Umbilical cord (tissue), 2 donors: ENCODE measurements around the gene CTNND2. TPM values are rescaled to one million over a fixed set of nuclear protein-coding genes. Genes with fewer than 3 reads are reported as not detected.

ENCODE experiments used
- DNase-seq: peaks from one replicate; pipeline ENCODE4 v3.0.0-alpha.2; 2015; ENCODE audit warnings: low spot score
- total RNA-seq: library from RNA; depleted of rRNA; stranded (reverse); fragments of >200 nt; gene quantifications from one replicate; pipeline ENCODE4 v1.2.3, GENCODE V29; 2014; ENCODE audit warnings: low replicate concordance; ENCODE audit not compliant: insufficient read depth

Gene CTNND2
- total RNA-seq, 1 donor from 2014 or later = 8.7 TPM

- no peak for DNase-seq
These were observed 723.4 kb downstream of the CTNND2 start for GRCh38 chr5:11180890-11181289.

DNA sequence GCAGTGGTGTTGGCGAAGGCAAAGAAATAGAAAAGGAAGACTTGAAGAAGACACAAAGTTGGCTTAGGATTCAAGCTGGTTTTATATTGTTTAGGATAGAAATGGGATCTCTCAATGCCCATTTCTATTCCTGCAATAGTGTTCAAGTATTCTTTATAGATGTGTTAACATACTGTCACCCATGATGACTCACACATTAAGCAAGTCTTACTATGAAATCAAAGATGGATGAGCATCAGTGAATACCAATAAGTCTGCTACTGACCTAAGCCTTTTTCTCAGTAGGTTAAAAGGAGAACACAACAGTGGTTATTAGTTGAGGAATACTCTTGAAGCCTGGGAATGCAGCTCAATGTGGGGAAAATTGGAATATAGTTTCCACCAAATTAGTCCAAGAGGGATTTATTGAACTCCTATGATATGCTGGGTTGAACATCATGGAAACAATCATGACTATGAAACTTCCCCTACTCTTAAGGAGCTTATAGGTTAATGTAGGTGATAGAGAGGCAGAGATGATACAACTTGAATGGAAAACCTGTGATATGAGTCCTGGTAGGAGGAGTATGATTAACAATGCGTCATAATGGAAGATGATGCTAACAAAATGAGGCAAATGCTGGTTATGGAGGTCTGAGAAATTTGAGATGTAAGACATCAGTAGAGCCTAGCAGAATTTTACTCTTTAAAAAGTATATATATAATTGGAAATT lies 726.1 kb downstream of the CTNND2 start:
- no peak for DNase-seq

DNA sequence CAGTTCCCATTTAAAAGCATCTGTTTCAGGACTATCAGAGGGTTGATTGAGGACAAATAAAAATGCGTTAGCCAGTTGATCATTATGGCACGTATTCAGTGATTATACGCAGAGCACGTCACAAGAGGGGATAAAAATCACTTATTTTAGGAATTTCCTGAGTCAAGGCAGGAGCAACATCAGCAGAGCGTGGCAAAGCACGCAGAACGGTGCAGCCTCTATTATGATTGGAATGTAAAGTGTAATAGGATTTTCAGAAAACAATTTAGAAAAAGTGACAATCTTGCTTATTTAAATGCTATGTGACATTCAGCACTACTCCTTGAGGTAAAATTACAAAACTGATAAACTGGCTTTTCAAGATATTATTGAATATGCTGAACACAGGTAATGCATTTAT lies 729.7 kb downstream of the CTNND2 start:
- DNase-seq = no peak

GRCh38 chr5:11172484-11172883 lies 731.8 kb downstream of the CTNND2 start:
- DNase-seq = no peak

DNA sequence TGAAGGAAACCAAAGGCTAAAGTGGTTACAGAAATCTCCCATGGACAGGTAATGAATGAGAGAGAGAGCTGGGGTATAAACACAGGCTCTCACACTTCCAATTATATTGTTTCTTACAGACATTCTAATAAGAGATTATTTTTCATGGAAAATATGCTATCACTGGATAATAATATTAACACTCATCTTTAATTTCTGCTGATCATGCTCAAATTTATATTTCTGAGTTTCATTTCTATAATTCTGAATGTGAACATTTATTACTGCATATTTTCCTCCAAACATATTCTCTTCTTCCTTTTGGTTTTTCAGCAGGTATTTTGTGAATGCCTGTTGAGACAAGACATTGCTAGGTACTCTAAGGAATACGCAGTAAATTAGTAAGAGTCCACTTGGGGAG lies 733.0 kb downstream of the CTNND2 start:
- no peak for DNase-seq

GRCh38 chr5:11166923-11167322 lies 737.3 kb downstream of the CTNND2 start:
- DNase-seq = no peak

DNA sequence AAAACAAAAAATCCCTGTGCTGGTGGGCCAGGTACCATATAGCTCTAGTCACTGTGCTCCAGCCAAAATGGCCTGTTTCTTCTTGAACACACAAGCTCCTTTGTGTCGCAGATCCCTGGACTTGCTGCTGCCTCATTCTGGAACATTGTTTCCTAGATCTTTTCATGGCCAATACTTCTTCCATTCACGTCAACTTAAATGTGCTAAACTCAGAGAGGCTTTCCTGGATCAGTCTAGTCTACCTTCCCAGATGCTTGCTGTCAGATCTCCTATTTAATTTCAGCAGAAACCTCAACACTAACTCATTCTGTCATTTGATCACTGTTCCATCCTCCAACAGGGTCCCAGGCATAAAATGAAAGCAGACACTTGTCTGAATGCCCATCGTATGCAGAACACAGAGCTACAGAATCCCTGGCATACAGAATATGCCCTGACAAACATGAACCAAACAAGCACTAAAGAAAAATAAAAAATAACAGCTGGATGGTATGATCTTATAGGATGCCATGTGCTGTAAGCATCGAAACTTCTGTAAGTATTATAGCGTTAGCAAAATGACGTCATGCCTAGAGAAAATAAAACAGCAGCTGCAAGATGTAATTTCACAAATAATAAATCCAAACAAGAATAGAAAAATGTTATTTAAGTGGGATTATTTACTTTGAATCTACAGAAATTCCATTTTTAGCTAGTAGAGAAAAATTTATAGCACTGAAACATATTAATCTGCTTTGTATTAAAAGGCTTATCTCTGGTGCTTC lies 739.5 kb downstream of the CTNND2 start:
- DNase-seq = no peak

DNA sequence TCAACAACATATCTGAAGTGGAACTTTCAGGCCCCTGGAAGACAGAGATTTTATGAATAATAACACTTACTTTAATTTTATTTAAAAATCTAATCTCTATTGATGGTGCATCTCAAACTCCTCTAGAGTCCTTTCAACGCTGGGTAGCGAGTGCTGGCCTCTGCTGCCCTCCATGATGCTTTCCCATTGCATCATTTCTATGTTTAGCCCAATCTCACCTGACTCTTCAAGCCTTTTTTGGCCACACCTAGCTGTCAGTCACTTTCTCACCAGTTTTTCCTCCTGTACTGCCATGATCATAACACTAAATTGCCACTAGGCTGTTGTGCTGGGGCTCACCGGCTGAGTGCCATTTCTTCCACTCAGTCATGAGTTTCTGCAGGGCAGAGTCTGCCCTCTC lies 747.1 kb downstream of the CTNND2 start:
- no peak for DNase-seq

GRCh38 chr5:11153670-11154382 lies 750.4 kb downstream of the CTNND2 start:
- peak; percentile 14 for DNase-seq

DNA sequence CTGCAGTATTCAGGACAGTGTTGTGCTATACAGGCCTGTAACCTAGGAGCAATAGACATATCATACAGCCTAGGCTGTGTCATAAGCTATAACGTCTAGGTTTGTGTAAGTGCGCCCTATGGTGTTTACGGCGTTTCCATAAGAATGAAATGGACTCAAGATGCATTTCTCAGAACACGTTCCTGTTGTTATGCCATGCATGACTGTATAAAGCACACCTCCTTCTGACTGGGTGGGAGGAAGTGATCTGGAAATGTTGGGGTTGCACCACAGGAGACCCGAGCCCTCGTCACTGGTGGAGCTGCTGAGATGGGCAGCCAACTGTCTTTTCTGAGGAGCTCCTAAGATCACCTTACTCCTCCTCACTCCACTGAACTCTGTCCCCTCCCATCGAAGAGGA lies 751.9 kb downstream of the CTNND2 start:
- DNase-seq = no peak

DNA sequence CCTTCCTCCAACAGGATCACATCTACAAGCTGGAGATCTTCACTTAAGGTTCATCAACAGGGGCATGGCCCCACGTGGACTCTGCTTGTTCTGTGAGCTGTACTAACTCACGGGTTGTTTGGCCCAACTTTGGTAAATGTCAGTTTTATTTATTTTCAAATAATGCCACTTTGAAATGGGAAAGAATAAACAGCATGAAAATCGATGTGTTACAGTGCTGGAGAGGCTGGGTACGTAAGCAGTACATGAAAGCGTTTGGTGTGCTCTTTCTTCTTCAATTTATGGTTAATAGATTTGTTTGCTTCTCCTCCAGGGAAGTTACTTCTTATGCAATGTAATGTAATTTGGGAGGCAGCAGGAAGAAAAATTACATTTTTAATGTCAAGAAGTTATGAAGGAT lies 753.3 kb downstream of the CTNND2 start:
- no peak for DNase-seq

GRCh38 chr5:11148810-11149539 lies 755.3 kb downstream of the CTNND2 start:
- no peak for DNase-seq

GRCh38 chr5:11146171-11146570 lies 758.1 kb downstream of the CTNND2 start:
- DNase-seq = no peak

DNA sequence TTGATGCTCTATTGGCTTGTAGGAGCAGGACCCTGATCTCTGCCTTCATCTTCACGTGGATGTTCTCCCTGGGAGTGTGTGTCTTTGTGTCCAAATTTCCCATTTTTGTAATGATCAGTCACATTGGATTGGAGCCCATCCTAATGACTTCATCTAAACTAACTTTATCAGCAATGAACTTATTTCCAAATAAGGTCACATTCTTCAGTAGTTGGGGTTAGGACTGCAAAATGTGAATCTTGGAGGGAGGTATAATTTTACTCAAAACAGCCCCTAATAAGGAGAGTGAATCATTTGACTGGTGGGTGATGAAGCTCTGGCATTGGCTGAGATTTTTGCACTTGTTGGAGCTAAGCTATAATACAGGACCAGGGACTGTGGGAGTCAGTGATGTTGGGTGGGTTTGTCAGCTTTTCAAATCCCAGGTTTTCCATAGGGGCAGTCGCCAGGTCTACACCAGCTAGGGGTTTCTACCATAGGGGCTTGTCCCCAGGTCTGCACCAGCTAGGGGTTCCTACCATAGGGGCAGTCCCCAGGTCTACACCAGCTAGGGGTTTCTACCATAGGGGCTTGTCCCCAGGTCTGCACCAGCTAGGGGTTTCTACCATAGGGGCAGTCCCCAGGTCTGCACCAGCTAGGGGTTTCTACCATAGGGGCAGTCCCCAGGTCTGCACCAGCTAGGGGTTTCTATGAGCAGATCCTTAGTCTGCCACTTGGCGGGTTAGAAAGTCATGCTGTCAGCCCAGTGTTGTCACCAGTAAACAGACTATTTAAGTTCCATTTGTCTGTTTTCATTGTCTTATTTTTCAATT lies 760.6 kb downstream of the CTNND2 start:
- no peak for DNase-seq

- no peak for DNase-seq
These were observed 764.9 kb downstream of the CTNND2 start for GRCh38 chr5:11139217-11139865.

GRCh38 chr5:11130131-11130530 lies 774.1 kb downstream of the CTNND2 start:
- DNase-seq = no peak

- no peak for DNase-seq
These were observed 776.2 kb downstream of the CTNND2 start for GRCh38 chr5:11128021-11128420.

- DNase-seq = no peak
These were observed 777.4 kb downstream of the CTNND2 start for GRCh38 chr5:11126844-11127243.

- DNase-seq = no peak
These were observed 782.4 kb downstream of the CTNND2 start for GRCh38 chr5:11121885-11122284.

DNA sequence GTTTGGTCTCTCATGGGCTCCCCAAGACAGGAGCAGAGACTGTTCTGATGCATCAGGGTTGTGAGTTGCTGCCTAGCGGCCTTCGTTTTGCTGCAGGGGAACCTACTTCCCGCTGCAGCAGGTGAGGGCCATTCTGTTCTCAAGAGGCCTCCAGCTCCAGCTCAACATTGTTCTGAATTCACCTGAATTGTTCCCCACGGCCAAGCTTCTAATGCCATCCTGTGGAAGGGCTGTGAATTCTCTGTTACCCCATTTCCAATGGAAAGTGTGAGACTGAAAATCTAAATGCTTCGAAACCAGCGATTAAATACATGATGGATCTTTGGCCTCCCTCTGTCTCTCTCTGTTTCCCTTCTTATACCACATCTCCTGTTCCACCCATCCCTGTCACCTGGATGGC lies 794.1 kb downstream of the CTNND2 start:
- DNase-seq = no peak

GRCh38 chr5:11105696-11106095 lies 798.5 kb downstream of the CTNND2 start:
- DNase-seq = no peak
